H9 (cell line): ENCODE data around the gene AGTPBP1. TPM values are rescaled to one million over a fixed set of nuclear protein-coding genes. Genes with fewer than 3 reads are reported as not detected.

Experiments
- DNase-seq: peaks from one replicate; pipeline ENCODE4 v3.0.0-alpha.2; 2017
- H2AFZ ChIP-seq: one replicate; pipeline ENCODE4 v1.6.1; 2013; ENCODE audit warnings: mild to moderate bottlenecking, low read length, control low read depth, moderate library complexity
- H2AK5ac ChIP-seq: 2 replicates; pipeline ENCODE4 v1.6.1; 2013; ENCODE audit warnings: low read length, control low read depth, mixed read lengths; ENCODE audit not compliant: insufficient read length
- H2BK120ac ChIP-seq: one replicate; pipeline ENCODE4 v1.6.1; 2013; ENCODE audit warnings: low read depth, mild to moderate bottlenecking, low read length, control low read depth, inconsistent platforms; ENCODE audit not compliant: poor library complexity, severe bottlenecking
- H2BK12ac ChIP-seq: 2 replicates; pipeline ENCODE4 v1.6.1; 2013; ENCODE audit warnings: low read length, control low read depth, mixed read lengths, low read depth; ENCODE audit not compliant: insufficient read length
- H2BK15ac ChIP-seq: 2 replicates; pipeline ENCODE4 v1.6.1; 2013; ENCODE audit warnings: low read depth, low read length, control low read depth
- H2BK20ac ChIP-seq: one replicate; pipeline ENCODE4 v1.6.1; 2013; ENCODE audit warnings: low read depth, mild to moderate bottlenecking, low read length, control low read depth, inconsistent platforms; ENCODE audit not compliant: poor library complexity, severe bottlenecking
- H2BK5ac ChIP-seq: 2 replicates; pipeline ENCODE4 v1.6.1; 2013; ENCODE audit warnings: low read length, control low read depth, mixed read lengths; ENCODE audit not compliant: insufficient read length
- H3K14ac ChIP-seq: 2 replicates; pipeline ENCODE4 v1.6.1; 2013; ENCODE audit warnings: low read length, control low read depth; ENCODE audit not compliant: insufficient read depth
- H3K18ac ChIP-seq: 2 replicates; pipeline ENCODE4 v1.6.1; 2013; ENCODE audit warnings: low read depth, mild to moderate bottlenecking, mixed read lengths, low read length, control low read depth; ENCODE audit not compliant: insufficient read length
- H3K23ac ChIP-seq: 2 replicates; pipeline ENCODE4 v1.6.1; 2013; ENCODE audit warnings: low read length, control low read depth, mixed read lengths, low read depth; ENCODE audit not compliant: insufficient read length
- H3K23me2 ChIP-seq: 2 replicates; pipeline ENCODE4 v1.6.1; 2013; ENCODE audit warnings: low read depth, mild to moderate bottlenecking, mixed read lengths, low read length, control low read depth; ENCODE audit not compliant: insufficient read length, poor library complexity, severe bottlenecking
- H3K27ac ChIP-seq: 2 replicates; pipeline ENCODE4 v1.5.1; 2013; ENCODE audit warnings: low read length, control low read depth, mixed read lengths, low read depth; ENCODE audit not compliant: insufficient read length
- H3K27me3 ChIP-seq: 2 replicates; pipeline ENCODE4 v1.6.1; 2013; ENCODE audit warnings: low read length, control low read depth, inconsistent platforms; ENCODE audit not compliant: insufficient read depth
- H3K4ac ChIP-seq: 2 replicates; pipeline ENCODE4 v1.6.1; 2013; ENCODE audit warnings: low read depth, mild to moderate bottlenecking, control low read depth, inconsistent platforms, low read length, moderate library complexity
- H3K4me1 ChIP-seq: 2 replicates; pipeline ENCODE4 v1.6.1; 2013; ENCODE audit warnings: low read length, control low read depth, inconsistent platforms; ENCODE audit not compliant: insufficient read depth
- H3K4me2 ChIP-seq: 2 replicates; pipeline ENCODE4 v1.6.1; 2013; ENCODE audit warnings: low read length, control low read depth, mixed read lengths; ENCODE audit not compliant: insufficient read length, insufficient read depth
- H3K56ac ChIP-seq: 2 replicates; pipeline ENCODE4 v1.6.1; 2013; ENCODE audit warnings: low read depth, mild to moderate bottlenecking, mixed read lengths, low read length, control low read depth; ENCODE audit not compliant: insufficient read length
- H3K79me1 ChIP-seq: 2 replicates; pipeline ENCODE4 v1.6.1; 2013; ENCODE audit warnings: low read depth, mild to moderate bottlenecking, moderate library complexity, low read length, control low read depth, inconsistent platforms; ENCODE audit not compliant: insufficient read depth, poor library complexity, severe bottlenecking
- H3K79me2 ChIP-seq: 2 replicates; pipeline ENCODE4 v1.6.1; 2013; ENCODE audit warnings: low read length, control low read depth, inconsistent platforms; ENCODE audit not compliant: insufficient read depth
- H3K9ac ChIP-seq: 2 replicates; pipeline ENCODE4 v1.6.1; 2013; ENCODE audit warnings: low read length, control low read depth, mixed read lengths; ENCODE audit not compliant: insufficient read length; ENCODE audit errors: extremely low read depth
- H3K9me3 ChIP-seq: one replicate; pipeline ENCODE4 v1.6.1; 2013; ENCODE audit warnings: low read depth, low read length, inconsistent platforms; ENCODE audit not compliant: control insufficient read depth
- H3T11ph ChIP-seq: one replicate; pipeline ENCODE4 v1.6.1; 2013; ENCODE audit warnings: mild to moderate bottlenecking, low read length, control low read depth, inconsistent platforms
- H4K20me1 ChIP-seq: one replicate; pipeline ENCODE4 v1.6.1; 2013; ENCODE audit not compliant: control insufficient read depth, insufficient read length, insufficient read depth
- H4K5ac ChIP-seq: 2 replicates; pipeline ENCODE4 v1.6.1; 2013; ENCODE audit warnings: low read depth, mild to moderate bottlenecking, mixed read lengths, low read length, control low read depth; ENCODE audit not compliant: insufficient read length
- H4K8ac ChIP-seq: replicated peaks from 2 replicates; pipeline ENCODE4 v1.6.1; 2013; ENCODE audit warnings: low read length, control low read depth, mixed read lengths, low read depth; ENCODE audit not compliant: insufficient read length
- H4K91ac ChIP-seq: 2 replicates; pipeline ENCODE4 v1.6.1; 2013; ENCODE audit warnings: low read depth, mild to moderate bottlenecking, moderate library complexity, mixed read lengths, low read length, control low read depth; ENCODE audit not compliant: insufficient read length
- H3K27ac Mint-ChIP-seq, 3 experiments: 2 replicates in 2 of 3; 3 replicates in 1 of 3; pipeline ENCODE4 v1.8.0; 2020 to 2021; ENCODE audit warnings: mixed read lengths in 3 of 3, mild to moderate bottlenecking in 1 of 3, moderate library complexity in 1 of 3
- H3K27me3 Mint-ChIP-seq: 2 replicates; pipeline ENCODE4 v1.8.0; 2021; ENCODE audit warnings: low read depth, mild to moderate bottlenecking, moderate library complexity, mixed read lengths
- H3K36me3 Mint-ChIP-seq, 3 experiments: 2 replicates in 2 of 3; 3 replicates in 1 of 3; pipeline ENCODE4 v1.8.0; 2020 to 2021; ENCODE audit warnings: low read depth in 3 of 3, mixed read lengths in 3 of 3; ENCODE audit not compliant: insufficient read depth in 1 of 3
- H3K4me1 Mint-ChIP-seq, 2 experiments: 2 replicates each; pipeline ENCODE4 v1.8.0; 2020; ENCODE audit warnings: mixed read lengths in 2 of 2
- H3K4me3 Mint-ChIP-seq, 2 experiments: 2 replicates in 1 of 2; 3 replicates in 1 of 2; pipeline ENCODE4 v1.8.0; 2020 to 2021; ENCODE audit warnings: mild to moderate bottlenecking in 2 of 2, mixed read lengths in 2 of 2, moderate library complexity in 1 of 2
- H3K9me3 Mint-ChIP-seq, 2 experiments: 2 replicates in 1 of 2; 3 replicates in 1 of 2; pipeline ENCODE4 v1.8.0; 2020; ENCODE audit warnings: mild to moderate bottlenecking in 2 of 2, mixed read lengths in 2 of 2, moderate library complexity in 1 of 2
- CTCF ChIP-seq: fragments of 200-600 bp; sonication (generic); conservative IDR thresholded peaks from 3 replicates; pipeline ENCODE4 v1.8.0; 2021; ENCODE audit warnings: antibody characterized with exemption, mild to moderate bottlenecking
- WGBS: extraction: QIAGEN DNeasy Blood & Tissue Kit; methylation state at CpG from one replicate; pipeline ENCODE4 v1.1.7; 2013; ENCODE audit warnings: missing lambda C conversion rate, low lambda C conversion rate, mixed read lengths; ENCODE audit not compliant: insufficient read length; ENCODE audit errors: extremely low coverage; 5-methylcytosine and 5-hydroxymethylcytosine counted together
- total RNA-seq: library from RNA; stranded (reverse); gene quantifications from 2 replicates; pipeline ENCODE4 v1.2.1, GENCODE V29; 2021

Gene AGTPBP1
- total RNA-seq, 1 experiment from 2014 or later, result 53.1 TPM

DNA sequence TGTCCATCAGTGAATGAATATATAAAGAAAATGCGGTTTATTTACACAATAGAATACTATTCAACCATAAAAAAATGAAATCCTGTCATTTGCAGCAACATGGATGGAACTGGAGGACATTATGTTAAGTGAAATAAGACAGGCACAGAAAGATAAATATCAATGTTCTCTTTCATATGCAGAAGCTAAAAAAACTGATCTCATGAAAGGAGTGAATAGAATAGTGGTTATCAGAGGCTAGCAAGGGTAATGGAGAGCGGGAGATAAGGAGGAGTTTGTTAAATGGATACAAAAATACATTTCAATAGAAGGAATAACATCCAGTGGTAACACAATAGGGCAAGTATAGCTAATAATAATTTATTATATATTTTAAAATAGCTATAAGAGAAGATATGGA is 65.0 kb downstream of the AGTPBP1 start:
- no peak overlapping the region for H3K4ac ChIP-seq
- H3K4me1 ChIP-seq, result no peaks in the 10 kb centered on the region
- H3K27ac Mint-ChIP-seq, result no peak overlapping the region
- H3K27me3 ChIP-seq, result no peaks in the 10 kb centered on the region
- no peak overlapping the region for H4K8ac ChIP-seq
- no peaks in the 10 kb centered on the region for H3K9me3 ChIP-seq
- no peak overlapping the region for H4K5ac ChIP-seq
- H4K91ac ChIP-seq, result no peak overlapping the region
- H3K36me3 Mint-ChIP-seq, result peaks cover 7 to 50% (median 46%) of the 10 kb centered on the region in 3 experiments; a peak in 6 of 7 replicates
- no peak overlapping the region for H3K14ac ChIP-seq
- no peak overlapping the region for H3K4me3 Mint-ChIP-seq
- no CpG with 5 or more reads among the region's 2 CpGs for WGBS
- no peak overlapping the region for H2AK5ac ChIP-seq
- no peaks in the 10 kb centered on the region for H3K79me1 ChIP-seq
- H3T11ph ChIP-seq, result no peak overlapping the region
- no peak overlapping the region for H3K9ac ChIP-seq
- H3K56ac ChIP-seq, result no peak overlapping the region
- no peak overlapping the region for H3K27ac ChIP-seq
- DNase-seq, result no peak
- H3K79me2 ChIP-seq, result no peaks in the 10 kb centered on the region
- no peak overlapping the region for H2BK12ac ChIP-seq
- H3K4me1 Mint-ChIP-seq, result no peaks in the 10 kb centered on the region
- H2BK20ac ChIP-seq, result no peak overlapping the region
- H2AFZ ChIP-seq, result no peak overlapping the region
- no peaks in the 10 kb centered on the region for H4K20me1 ChIP-seq
- no peaks in the 10 kb centered on the region for H3K9me3 Mint-ChIP-seq
- no peak overlapping the region for H2BK5ac ChIP-seq
- no peak overlapping the region for H3K4me2 ChIP-seq
- H3K18ac ChIP-seq, result no peak overlapping the region
- H3K23ac ChIP-seq, result no peak overlapping the region
- no peak overlapping the region for H2BK15ac ChIP-seq
- no peak overlapping the region for H2BK120ac ChIP-seq
- no peak for TF ChIP-seq CTCF
- H3K23me2 ChIP-seq, result no peaks in the 10 kb centered on the region
- H3K27me3 Mint-ChIP-seq, result no peaks in the 10 kb centered on the region
